Measurements from ENCODE around the gene GBX1. TPM values are rescaled to one million over a fixed set of nuclear protein-coding genes. Genes with fewer than 3 reads are reported as not detected.
A peak's percentile ranks its signal among the peaks of the same experiment; 100 is the strongest.

Gene GBX1
- total RNA-seq, 1 experiment from 2014 or later, result not detected

DNA sequence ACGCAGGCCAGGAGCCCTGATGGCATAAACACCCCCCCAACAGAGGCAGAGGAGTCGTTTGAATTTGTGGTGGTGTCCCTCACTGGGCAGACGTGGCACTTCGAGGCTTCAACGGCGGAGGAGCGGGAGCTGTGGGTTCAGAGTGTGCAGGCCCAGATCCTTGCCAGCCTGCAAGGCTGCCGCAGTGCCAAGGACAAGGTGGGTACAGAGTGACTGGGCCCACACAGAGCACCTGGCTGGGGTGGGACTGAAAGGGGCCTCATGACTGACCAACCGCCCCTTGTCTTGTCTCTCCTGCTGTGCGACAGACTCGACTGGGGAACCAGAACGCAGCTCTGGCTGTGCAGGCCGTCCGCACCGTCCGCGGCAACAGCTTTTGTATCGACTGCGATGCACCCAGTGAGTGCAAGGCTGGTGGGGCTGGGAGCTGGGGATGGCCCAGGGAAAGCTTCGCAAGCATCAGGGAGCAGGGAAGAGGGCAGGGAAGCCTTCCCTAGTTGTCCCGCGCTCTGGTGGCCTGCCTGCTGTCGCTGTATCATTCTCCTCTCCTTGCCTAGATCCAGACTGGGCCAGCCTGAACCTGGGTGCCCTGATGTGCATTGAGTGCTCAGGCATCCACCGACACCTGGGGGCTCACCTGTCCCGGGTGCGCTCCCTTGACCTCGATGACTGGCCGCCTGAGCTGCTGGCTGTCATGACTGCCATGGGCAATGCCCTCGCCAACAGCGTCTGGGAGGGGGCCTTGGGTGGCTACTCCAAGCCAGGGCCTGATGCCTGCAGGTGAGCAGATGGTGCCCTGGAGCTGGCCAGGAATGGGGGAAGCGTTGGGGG lies 25.4 kb downstream of the GBX1 start:
- Mint-ChIP-seq H3K27ac (ENCODE audit: low read depth, unreplicated experiment) (peak overlapping the region; percentile 35), H3K9me3 (ENCODE audit: unreplicated experiment) (no peaks in the 10 kb centered on the region), H3K36me3 (ENCODE audit: insufficient read depth, unreplicated experiment) (peaks cover 46% of the 10 kb centered on the region), H3K4me1 (ENCODE audit: insufficient read depth, unreplicated experiment) (peaks cover 11% of the 10 kb centered on the region), H3K27me3 (ENCODE audit: insufficient read depth, unreplicated experiment) (no peaks in the 10 kb centered on the region), H3K4me3 (ENCODE audit: unreplicated experiment) (no peak overlapping the region)
- BruUV-seq (replicated peaks), result no TSS peak
- POLR2A ChIA-PET, result interaction anchor here (0.9 kb wide), 1 partner anchor 9 kb away, joined by 3 read pairs; no protein-coding TSS in a partner anchor
- CTCF ChIA-PET, result interaction anchor here (0.6 to 2.3 kb wide), 6 partner anchors 12 to 156 kb away, joined by 3 to 7 read pairs (median 4); no protein-coding TSS in a partner anchor
- DNase-seq (ENCODE audit: unreplicated experiment), result no peak
- TF ChIP-seq CTCF (IDR thresholded peaks at IDR 0.05; ENCODE audit: unreplicated experiment), result no peak
- intact Hi-C loops (cut with micrococcal nuclease), result no loop called here

- Mint-ChIP-seq H3K9me3 (ENCODE audit: unreplicated experiment) (no peaks in the 10 kb centered on the region), H3K27me3 (ENCODE audit: insufficient read depth, unreplicated experiment) (no peaks in the 10 kb centered on the region), H3K4me3 (ENCODE audit: unreplicated experiment) (no peak overlapping the region), H3K4me1 (ENCODE audit: insufficient read depth, unreplicated experiment) (peaks cover 11% of the 10 kb centered on the region), H3K27ac (ENCODE audit: low read depth, unreplicated experiment) (no peak overlapping the region), H3K36me3 (ENCODE audit: insufficient read depth, unreplicated experiment) (peaks cover 52% of the 10 kb centered on the region)
- POLR2A ChIA-PET, result no interaction called here
- CTCF ChIA-PET, result interaction anchor here (0.8 to 2.3 kb wide), 3 partner anchors 11 to 31 kb away, joined by 3 to 7 read pairs (median 5); no protein-coding TSS in a partner anchor
- BruUV-seq (replicated peaks), result no TSS peak
- no peak for DNase-seq (ENCODE audit: unreplicated experiment)
- TF ChIP-seq CTCF (IDR thresholded peaks at IDR 0.05; ENCODE audit: unreplicated experiment), result no peak
- intact Hi-C loops (cut with micrococcal nuclease), result no loop called here
Measured at GRCh38 chr7:151141311-151141854, 26.1 kb downstream of the GBX1 start.

- no TSS peak for BruUV-seq (replicated peaks)
- H3K36me3 Mint-ChIP-seq (ENCODE audit: insufficient read depth, unreplicated experiment), result peaks cover 55% of the 10 kb centered on the region
- no peak overlapping the region for H3K4me3 Mint-ChIP-seq (ENCODE audit: unreplicated experiment)
- POLR2A ChIA-PET, result no interaction called here
- H3K27ac Mint-ChIP-seq (ENCODE audit: low read depth, unreplicated experiment), result no peak overlapping the region
- H3K27me3 Mint-ChIP-seq (ENCODE audit: insufficient read depth, unreplicated experiment), result no peaks in the 10 kb centered on the region
- no peak for TF ChIP-seq CTCF (IDR thresholded peaks at IDR 0.05; ENCODE audit: unreplicated experiment)
- CTCF ChIA-PET, result interaction anchor here (1.2 to 2.3 kb wide), 2 partner anchors 17 kb away, joined by 5 to 6 read pairs; no protein-coding TSS in a partner anchor
- DNase-seq (ENCODE audit: unreplicated experiment), result no peak
- H3K9me3 Mint-ChIP-seq (ENCODE audit: unreplicated experiment), result no peaks in the 10 kb centered on the region
- intact Hi-C loops (cut with micrococcal nuclease), result no loop called here
- H3K4me1 Mint-ChIP-seq (ENCODE audit: insufficient read depth, unreplicated experiment), result peaks cover 11% of the 10 kb centered on the region
Measured at GRCh38 chr7:151140826-151141225, 26.7 kb downstream of the GBX1 start.

GRCh38 chr7:151139791-151140190 lies 27.7 kb downstream of the GBX1 start:
- ChIA-PET CTCF (interaction anchor here (0.7 to 2.3 kb wide), 7 partner anchors 9 to 176 kb away, joined by 3 to 6 read pairs (median 3); no protein-coding TSS in a partner anchor), POLR2A (interaction anchor here (1.2 to 1.3 kb wide), 3 partner anchors 9 to 26 kb away, joined by 4 read pairs; no protein-coding TSS in a partner anchor)
- H3K36me3 Mint-ChIP-seq (ENCODE audit: insufficient read depth, unreplicated experiment), result peaks cover 53% of the 10 kb centered on the region
- peaks cover 11% of the 10 kb centered on the region for H3K4me1 Mint-ChIP-seq (ENCODE audit: insufficient read depth, unreplicated experiment)
- no peak for DNase-seq (ENCODE audit: unreplicated experiment)
- BruUV-seq (replicated peaks), result no TSS peak
- TF ChIP-seq CTCF (IDR thresholded peaks at IDR 0.05; ENCODE audit: unreplicated experiment), result no peak
- no peaks in the 10 kb centered on the region for H3K27me3 Mint-ChIP-seq (ENCODE audit: insufficient read depth, unreplicated experiment)
- no peaks in the 10 kb centered on the region for H3K9me3 Mint-ChIP-seq (ENCODE audit: unreplicated experiment)
- no peak overlapping the region for H3K27ac Mint-ChIP-seq (ENCODE audit: low read depth, unreplicated experiment)
- intact Hi-C loops (cut with micrococcal nuclease), result no loop called here
- no peak overlapping the region for H3K4me3 Mint-ChIP-seq (ENCODE audit: unreplicated experiment)
